ENCODE measurements around the gene CD4.
A peak's percentile ranks its signal among the peaks of the same experiment; 100 is the strongest.
"Not testable (repeated sequence)": the region's sequence is repeated elsewhere in the genome, so short reads cannot be mapped to it uniquely, and the experiment has no call there.

The CD4 gene

GRCh38 chr12:6869049-6870021, 80.0 kb downstream of the CD4 start:
- peak; percentile 88 for DNase-seq

- not testable (repeated sequence) for DNase-seq
Observed at GRCh38 chr12:6870304-6870703, 81.0 kb downstream of the CD4 start.

All from activated CD8-positive, alpha-beta memory T cell treated with anti-CD3 and anti-CD28 coated beads, Interleukin-2, amount 50 U/mL, for 4 hours (primary cell).